ENCODE results near the gene NEK7. TPM values are rescaled to one million over a fixed set of nuclear protein-coding genes. Genes with fewer than 3 reads are reported as not detected.
"Not testable (repeated sequence)": the region's sequence is repeated elsewhere in the genome, so short reads cannot be mapped to it uniquely, and the experiment has no call there.

The NEK7 gene
- total RNA-seq, 1 donor from 2014 or later, result 34.7 TPM

DNA sequence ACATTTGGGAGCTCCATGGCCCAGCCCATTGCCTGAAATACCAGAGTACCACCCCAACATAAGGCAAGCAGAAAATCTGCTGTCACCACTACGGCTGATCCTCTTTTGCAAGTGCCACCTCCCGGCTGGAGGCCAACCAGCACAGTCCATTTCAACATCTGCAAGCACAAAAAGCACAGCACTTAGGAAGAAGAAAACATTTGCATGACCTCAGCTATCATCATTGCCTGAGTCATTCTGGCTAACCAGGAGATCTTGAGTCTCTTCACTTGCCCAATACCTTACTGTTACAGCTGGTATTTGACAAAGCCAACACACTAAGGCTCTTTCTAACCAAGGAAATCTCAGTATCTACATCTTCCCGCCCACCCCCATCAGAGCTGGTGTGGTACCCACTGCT, 55.9 kb downstream of the NEK7 start:
- no peaks in the 10 kb centered on the region for H3K27me3 ChIP-seq
- H4K20me1 ChIP-seq (ENCODE audit: low read depth), result no peaks in the 10 kb centered on the region
- H3K9me3 Mint-ChIP-seq, result peaks cover 49% of the 10 kb centered on the region
- H3K27ac Mint-ChIP-seq, result no peak overlapping the region
- peaks cover 18% of the 10 kb centered on the region for H3K36me3 Mint-ChIP-seq
- H3F3A ChIP-seq (ENCODE audit: low read depth), result no peaks in the 10 kb centered on the region
- peaks cover 3% of the 10 kb centered on the region for H3K36me3 ChIP-seq
- no peak overlapping the region for H3K27ac ChIP-seq
- TF ChIP-seq, protein P1, sequence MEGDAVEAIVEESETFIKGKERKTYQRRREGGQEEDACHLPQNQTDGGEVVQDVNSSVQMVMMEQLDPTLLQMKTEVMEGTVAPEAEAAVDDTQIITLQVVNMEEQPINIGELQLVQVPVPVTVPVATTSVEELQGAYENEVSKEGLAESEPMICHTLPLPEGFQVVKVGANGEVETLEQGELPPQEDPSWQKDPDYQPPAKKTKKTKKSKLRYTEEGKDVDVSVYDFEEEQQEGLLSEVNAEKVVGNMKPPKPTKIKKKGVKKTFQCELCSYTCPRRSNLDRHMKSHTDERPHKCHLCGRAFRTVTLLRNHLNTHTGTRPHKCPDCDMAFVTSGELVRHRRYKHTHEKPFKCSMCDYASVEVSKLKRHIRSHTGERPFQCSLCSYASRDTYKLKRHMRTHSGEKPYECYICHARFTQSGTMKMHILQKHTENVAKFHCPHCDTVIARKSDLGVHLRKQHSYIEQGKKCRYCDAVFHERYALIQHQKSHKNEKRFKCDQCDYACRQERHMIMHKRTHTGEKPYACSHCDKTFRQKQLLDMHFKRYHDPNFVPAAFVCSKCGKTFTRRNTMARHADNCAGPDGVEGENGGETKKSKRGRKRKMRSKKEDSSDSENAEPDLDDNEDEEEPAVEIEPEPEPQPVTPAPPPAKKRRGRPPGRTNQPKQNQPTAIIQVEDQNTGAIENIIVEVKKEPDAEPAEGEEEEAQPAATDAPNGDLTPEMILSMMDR (IDR thresholded peaks at IDR 0.05), result no peak
- TF ChIP-seq EZH2phosphoT487 (IDR thresholded peaks at IDR 0.05), result no peak
- no peak for TF ChIP-seq EZH2 (IDR thresholded peaks at IDR 0.05)
- H3K9me3 ChIP-seq (ENCODE audit: low read depth), result peaks cover 4% of the 10 kb centered on the region
- H3K4me2 ChIP-seq, result no peak overlapping the region
- H3K79me2 ChIP-seq (ENCODE audit: low read depth), result peaks cover 8% of the 10 kb centered on the region
- no peak overlapping the region for H3K9ac ChIP-seq
- no peaks in the 10 kb centered on the region for H3K4me1 Mint-ChIP-seq
- no peaks in the 10 kb centered on the region for H3K4me1 ChIP-seq
- H3K27me3 Mint-ChIP-seq (ENCODE audit: insufficient read depth, low read depth), result peaks cover 2% of the 10 kb centered on the region
- no peak overlapping the region for H2AFZ ChIP-seq (replicated peaks)
- H3K4me3 Mint-ChIP-seq, result no peak overlapping the region
- DNase-seq (ENCODE audit: low spot score), result no peak
- no peak overlapping the region for H3K4me3 ChIP-seq

DNA sequence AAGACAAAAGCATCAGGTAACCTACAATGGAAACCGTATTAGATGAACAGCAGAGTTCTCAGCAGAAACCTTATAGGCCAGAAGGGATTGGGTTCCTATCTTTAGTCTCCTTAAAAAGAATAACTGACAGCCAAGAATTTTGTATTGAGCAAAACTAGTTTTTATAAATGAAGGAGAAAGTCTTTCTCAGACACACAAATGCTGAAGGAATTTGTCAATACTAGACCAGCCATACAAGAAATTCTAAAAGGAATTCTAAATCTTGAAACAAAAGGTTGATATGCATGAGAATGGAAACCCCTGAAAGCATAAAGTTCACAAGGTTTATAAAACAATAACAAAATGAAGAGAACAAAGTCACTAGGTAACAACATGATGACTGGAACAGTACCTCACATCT, 58.1 kb downstream of the NEK7 start:
- no peak overlapping the region for H3K9ac ChIP-seq
- H3K4me1 Mint-ChIP-seq, result no peaks in the 10 kb centered on the region
- H4K20me1 ChIP-seq (ENCODE audit: low read depth), result no peaks in the 10 kb centered on the region
- no peak for DNase-seq (ENCODE audit: low spot score)
- no peaks in the 10 kb centered on the region for H3F3A ChIP-seq (ENCODE audit: low read depth)
- no peak overlapping the region for H3K27ac Mint-ChIP-seq
- H3K9me3 Mint-ChIP-seq, result peaks cover 54% of the 10 kb centered on the region
- no peak overlapping the region for H3K27ac ChIP-seq
- TF ChIP-seq, protein P1 (IDR thresholded peaks at IDR 0.05), result no peak
- no peak for TF ChIP-seq EZH2 (IDR thresholded peaks at IDR 0.05)
- no peak for TF ChIP-seq EZH2phosphoT487 (IDR thresholded peaks at IDR 0.05)
- H3K4me2 ChIP-seq, result no peak overlapping the region
- no peak overlapping the region for H3K4me3 Mint-ChIP-seq
- no peak overlapping the region for H3K4me3 ChIP-seq
- peaks cover 4% of the 10 kb centered on the region for H3K9me3 ChIP-seq (ENCODE audit: low read depth)
- no peaks in the 10 kb centered on the region for H3K4me1 ChIP-seq
- H3K36me3 Mint-ChIP-seq, result peaks cover 18% of the 10 kb centered on the region
- peaks cover 2% of the 10 kb centered on the region for H3K27me3 Mint-ChIP-seq (ENCODE audit: insufficient read depth, low read depth)
- no peaks in the 10 kb centered on the region for H3K79me2 ChIP-seq (ENCODE audit: low read depth)
- H2AFZ ChIP-seq (replicated peaks), result no peak overlapping the region
- peaks cover 3% of the 10 kb centered on the region for H3K36me3 ChIP-seq
- H3K27me3 ChIP-seq, result no peaks in the 10 kb centered on the region

DNA sequence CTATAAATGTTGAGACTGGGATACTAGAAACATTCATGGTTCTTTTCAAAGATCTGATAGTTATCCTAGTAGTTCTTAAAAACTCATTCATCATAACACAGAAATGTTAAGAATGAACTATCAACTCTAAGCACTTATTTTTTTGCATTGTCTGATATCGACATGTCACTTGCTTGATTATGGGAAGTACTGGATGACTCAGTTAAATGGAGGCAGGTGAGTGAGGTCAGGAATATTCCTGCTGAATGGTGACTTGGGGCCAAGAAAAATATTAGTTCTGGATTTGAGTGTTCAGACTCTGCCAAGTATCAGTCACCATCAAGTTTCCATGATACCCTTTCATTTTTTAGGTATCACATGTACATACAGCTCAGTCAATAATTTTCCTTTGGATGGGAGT, 63.6 kb downstream of the NEK7 start:
- Mint-ChIP-seq H3K4me1 (no peaks in the 10 kb centered on the region), H3K27ac (no peak overlapping the region), H3K9me3 (peaks cover 27% of the 10 kb centered on the region), H3K4me3 (no peak overlapping the region), H3K36me3 (peaks cover 9% of the 10 kb centered on the region), H3K27me3 (ENCODE audit: insufficient read depth, low read depth) (no peaks in the 10 kb centered on the region)
- Histone ChIP-seq H3K27me3 (no peaks in the 10 kb centered on the region), H3K36me3 (peaks cover 3% of the 10 kb centered on the region), H3F3A (ENCODE audit: low read depth) (no peaks in the 10 kb centered on the region), H3K27ac (no peak overlapping the region), H4K20me1 (ENCODE audit: low read depth) (no peaks in the 10 kb centered on the region), H3K4me1 (no peaks in the 10 kb centered on the region), H3K9me3 (ENCODE audit: low read depth) (no peaks in the 10 kb centered on the region), H3K4me2 (no peak overlapping the region), H3K9ac (no peak overlapping the region), H3K4me3 (no peak overlapping the region), H2AFZ (replicated peaks) (no peak overlapping the region), H3K79me2 (ENCODE audit: low read depth) (no peaks in the 10 kb centered on the region)
- no peak for DNase-seq (ENCODE audit: low spot score)
- TF ChIP-seq EZH2 (IDR thresholded peaks at IDR 0.05) (no peak), EZH2phosphoT487 (IDR thresholded peaks at IDR 0.05) (no peak)
- TF ChIP-seq, protein P1 (IDR thresholded peaks at IDR 0.05), result no peak

DNA sequence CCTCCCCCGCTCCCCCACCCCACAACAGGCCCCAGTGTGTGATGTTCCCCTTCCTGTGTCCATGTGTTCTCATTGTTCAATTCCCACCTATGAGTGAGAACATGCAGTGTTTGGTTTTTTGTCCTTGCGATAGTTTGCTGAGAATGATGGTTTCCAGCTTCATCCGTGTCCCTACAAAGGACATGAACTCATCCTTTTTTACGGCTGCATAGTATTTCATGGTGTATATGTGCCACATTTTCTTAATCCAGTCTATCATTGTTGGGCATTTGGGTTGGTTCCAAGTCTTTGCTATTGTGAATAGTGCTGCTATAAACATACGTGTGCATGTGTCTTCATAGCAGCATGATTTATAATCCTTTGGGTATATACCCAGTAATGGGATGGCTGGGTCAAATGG, 70.2 kb downstream of the NEK7 start:
- not testable (repeated sequence) for H3K9me3 ChIP-seq (ENCODE audit: low read depth); H3K4me1 Mint-ChIP-seq; H2AFZ ChIP-seq (replicated peaks); H3K27ac Mint-ChIP-seq; H3K79me2 ChIP-seq (ENCODE audit: low read depth); H3K4me1 ChIP-seq; H3K36me3 ChIP-seq; H3K27me3 ChIP-seq; H3K4me2 ChIP-seq; DNase-seq (ENCODE audit: low spot score); H3F3A ChIP-seq (ENCODE audit: low read depth); H3K4me3 Mint-ChIP-seq; H4K20me1 ChIP-seq (ENCODE audit: low read depth); H3K27me3 Mint-ChIP-seq (ENCODE audit: insufficient read depth, low read depth); H3K4me3 ChIP-seq; H3K9me3 Mint-ChIP-seq; H3K27ac ChIP-seq; H3K9ac ChIP-seq
- H3K36me3 Mint-ChIP-seq, result peaks cover 10% of the 10 kb centered on the region

DNA sequence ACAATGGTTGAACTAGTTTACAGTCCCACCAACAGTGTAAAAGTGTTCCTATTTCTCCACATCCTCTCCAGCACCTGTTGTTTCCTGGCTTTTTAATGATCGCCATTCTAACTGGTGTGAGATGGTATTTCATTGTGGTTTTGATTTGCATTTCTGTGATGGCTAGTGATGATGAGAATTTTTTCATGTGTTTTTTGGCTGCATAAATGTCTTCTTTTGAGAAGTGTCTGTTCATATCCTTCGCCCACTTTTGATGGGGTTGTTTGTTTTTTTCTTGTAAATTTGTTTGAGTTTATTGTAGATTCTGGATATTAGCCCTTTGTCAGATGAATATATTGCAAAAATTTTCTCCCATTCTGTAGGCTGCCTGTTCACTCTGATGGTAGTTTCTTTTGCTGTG, 70.7 kb downstream of the NEK7 start:
- H3K4me2 ChIP-seq; H3K9me3 Mint-ChIP-seq; H3K27me3 Mint-ChIP-seq (ENCODE audit: insufficient read depth, low read depth); H3K27ac Mint-ChIP-seq; H2AFZ ChIP-seq (replicated peaks); H3K36me3 ChIP-seq; H3K27me3 ChIP-seq; H3K27ac ChIP-seq; H3K4me3 ChIP-seq; H3F3A ChIP-seq (ENCODE audit: low read depth); H3K36me3 Mint-ChIP-seq; H3K79me2 ChIP-seq (ENCODE audit: low read depth); H4K20me1 ChIP-seq (ENCODE audit: low read depth); H3K4me1 Mint-ChIP-seq; H3K9me3 ChIP-seq (ENCODE audit: low read depth); H3K4me3 Mint-ChIP-seq; DNase-seq (ENCODE audit: low spot score); H3K9ac ChIP-seq; H3K4me1 ChIP-seq: not testable (repeated sequence)
